Duodenal mucosa (tissue), 2 donors: ENCODE measurements around the gene TSHZ2.

Experiments used
- H3K27ac ChIP-seq: one replicate; pipeline ENCODE4 v1.7.0; 2013; ENCODE audit warnings: low read depth, low read length
- H3K27me3 ChIP-seq, 2 donors: one replicate each; pipeline ENCODE4 v1.7.0; 2013; ENCODE audit warnings: low read length in 2 of 2, control low read depth in 1 of 2; ENCODE audit not compliant: insufficient read depth in 2 of 2, control insufficient read depth in 1 of 2
- H3K36me3 ChIP-seq, 2 donors: one replicate each; pipeline ENCODE4 v1.7.0; 2013; ENCODE audit warnings: low read length in 2 of 2, control low read depth in 1 of 2; ENCODE audit not compliant: insufficient read depth in 2 of 2, control insufficient read depth in 1 of 2
- H3K4me1 ChIP-seq, 2 donors: one replicate each; pipeline ENCODE4 v1.7.0; 2013; ENCODE audit warnings: low read length in 2 of 2, control low read depth in 1 of 2; ENCODE audit not compliant: insufficient read depth in 2 of 2, control insufficient read depth in 1 of 2
- H3K4me3 ChIP-seq, 2 donors: one replicate each; pipeline ENCODE4 v1.7.0; 2013; ENCODE audit warnings: low read length in 2 of 2, low read depth in 1 of 2
- H3K9ac ChIP-seq, 2 donors: one replicate each; pipeline ENCODE4 v1.7.0; 2013; ENCODE audit warnings: low read length in 2 of 2, low read depth in 1 of 2
- H3K9me3 ChIP-seq, 2 donors: one replicate each; pipeline ENCODE4 v1.7.0; 2013; ENCODE audit warnings: low read length in 2 of 2, control low read depth in 1 of 2; ENCODE audit not compliant: control insufficient read depth in 1 of 2

Gene TSHZ2

DNA sequence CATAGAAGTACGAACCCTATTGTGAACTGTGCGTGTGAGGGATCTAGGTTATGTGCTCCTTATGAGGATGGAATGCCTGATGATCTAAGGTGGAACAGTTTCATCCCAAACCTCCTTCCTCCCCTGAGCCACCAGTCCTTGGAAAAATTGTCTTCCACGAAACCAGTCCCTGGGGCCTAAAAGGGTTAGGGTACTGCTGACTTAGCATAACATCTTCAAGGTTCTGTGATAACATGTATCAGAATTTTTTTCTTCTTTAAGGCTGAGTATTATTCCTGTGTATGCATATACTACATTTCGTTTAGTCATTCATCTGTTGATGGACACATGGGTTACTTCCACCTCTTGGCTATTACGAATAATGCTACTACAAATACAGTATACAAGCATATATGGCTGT is 80.2 kb downstream of the TSHZ2 start:
- Histone ChIP-seq H3K36me3 (no peaks in the 10 kb centered on the region), H3K4me1 (no peaks in the 10 kb centered on the region), H3K27ac (no peak overlapping the region), H3K9me3 (peaks cover 0 to 2% of the 10 kb centered on the region in 2 donors), H3K27me3 (no peaks in the 10 kb centered on the region), H3K9ac (no peak overlapping the region), H3K4me3 (no peak overlapping the region)

DNA sequence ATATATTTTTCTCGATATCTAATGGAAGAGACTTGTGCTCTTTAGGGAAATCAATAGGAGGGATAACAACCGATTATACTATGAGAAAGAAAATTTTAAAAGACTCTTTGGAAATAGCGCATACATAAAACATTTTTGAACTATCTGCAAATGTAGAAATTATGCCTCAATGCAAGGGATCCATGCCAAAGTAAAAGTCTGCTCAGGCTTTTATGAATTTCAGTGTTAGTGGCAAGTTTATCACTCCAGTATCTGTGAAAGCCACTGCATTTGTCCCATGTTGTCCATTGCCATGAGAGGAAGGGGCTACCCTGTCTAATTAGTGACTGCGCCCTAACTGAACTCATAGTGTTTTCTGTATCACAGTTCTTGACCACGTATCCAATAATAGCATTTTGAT is 81.4 kb downstream of the TSHZ2 start:
- Histone ChIP-seq H3K27ac (no peak overlapping the region), H3K9ac (no peak overlapping the region), H3K4me1 (no peaks in the 10 kb centered on the region), H3K36me3 (no peaks in the 10 kb centered on the region), H3K27me3 (no peaks in the 10 kb centered on the region), H3K4me3 (no peak overlapping the region), H3K9me3 (no peaks in the 10 kb centered on the region)

DNA sequence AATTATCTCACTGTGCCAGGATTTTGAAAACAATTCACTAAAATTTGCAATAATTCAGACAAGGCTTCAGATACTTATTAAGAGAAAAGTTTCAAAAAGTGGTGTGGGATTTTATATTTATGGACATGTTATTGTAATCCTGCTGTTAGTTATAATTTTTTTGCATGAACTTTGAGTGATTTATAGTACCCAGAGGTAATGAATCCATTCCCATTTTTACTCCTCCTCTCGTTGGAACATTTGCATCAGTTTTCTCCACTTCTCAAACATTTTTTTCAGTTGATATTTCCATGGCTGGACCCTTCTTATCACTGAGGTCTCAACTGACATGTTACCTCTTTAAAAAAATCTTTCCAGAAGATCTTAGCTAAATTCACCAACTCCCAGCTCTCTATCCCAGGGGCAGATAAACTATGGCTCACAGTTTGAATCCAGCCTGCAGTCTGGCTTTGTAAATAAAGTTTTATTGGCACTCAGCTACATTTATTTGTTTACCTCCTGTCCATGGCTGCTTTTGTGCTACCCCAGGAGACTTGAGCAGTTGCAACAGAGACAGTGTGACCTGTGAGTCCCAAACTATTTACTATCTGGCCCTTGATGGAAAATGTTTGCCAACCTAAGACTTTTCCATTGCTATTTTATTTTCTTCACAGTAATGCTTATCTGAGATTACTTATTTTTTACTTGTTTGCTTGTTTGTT is 83.4 kb downstream of the TSHZ2 start:
- no peak overlapping the region for H3K4me3 ChIP-seq
- no peak overlapping the region for H3K27ac ChIP-seq
- no peaks in the 10 kb centered on the region for H3K27me3 ChIP-seq
- no peaks in the 10 kb centered on the region for H3K4me1 ChIP-seq
- H3K9me3 ChIP-seq: no peaks in the 10 kb centered on the region
- H3K36me3 ChIP-seq: no peaks in the 10 kb centered on the region
- H3K9ac ChIP-seq: no peak overlapping the region

DNA sequence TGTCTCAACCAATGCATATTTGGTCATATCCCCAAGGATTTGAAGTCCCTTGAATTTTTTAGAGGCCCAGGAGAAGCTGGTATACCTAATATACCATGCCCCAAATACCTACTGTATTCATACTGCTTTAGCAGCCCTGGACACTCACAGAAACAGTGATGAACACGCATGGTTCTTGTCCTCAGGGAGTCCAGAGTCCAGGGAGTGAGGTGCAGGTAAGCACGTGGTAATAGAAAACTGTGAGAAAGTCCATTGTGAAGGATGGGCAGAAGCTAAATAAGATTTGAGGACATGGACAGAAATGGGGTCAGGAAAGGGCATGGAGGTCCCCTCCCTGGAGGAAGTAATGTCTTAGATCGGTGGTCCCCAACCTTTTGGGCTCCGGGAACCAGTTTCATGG is 85.4 kb downstream of the TSHZ2 start:
- no peak overlapping the region for H3K4me3 ChIP-seq
- no peaks in the 10 kb centered on the region for H3K9me3 ChIP-seq
- no peaks in the 10 kb centered on the region for H3K36me3 ChIP-seq
- no peak overlapping the region for H3K9ac ChIP-seq
- H3K4me1 ChIP-seq: no peaks in the 10 kb centered on the region
- H3K27ac ChIP-seq: no peak overlapping the region
- H3K27me3 ChIP-seq: no peaks in the 10 kb centered on the region

DNA sequence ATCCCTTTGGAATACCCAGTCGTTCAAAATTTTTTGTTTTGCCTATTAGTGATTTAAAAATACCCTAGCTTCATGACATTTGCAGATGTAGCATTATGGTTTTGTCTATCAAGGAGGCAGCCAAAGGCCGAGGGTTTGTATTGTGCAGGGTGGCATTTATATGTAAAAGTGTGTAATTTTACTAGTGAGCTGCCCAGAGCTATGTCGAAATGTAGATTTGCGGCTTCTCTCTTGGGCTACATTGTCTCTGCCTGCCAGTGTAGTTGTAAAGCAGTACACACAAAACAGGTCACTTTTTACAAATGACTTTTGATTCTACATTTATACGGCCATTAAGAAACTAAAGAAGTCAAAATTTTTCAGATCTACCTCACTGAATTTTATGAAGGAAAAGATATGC is 87.7 kb downstream of the TSHZ2 start:
- no peaks in the 10 kb centered on the region for H3K27me3 ChIP-seq
- no peaks in the 10 kb centered on the region for H3K4me1 ChIP-seq
- no peak overlapping the region for H3K27ac ChIP-seq
- no peak overlapping the region for H3K4me3 ChIP-seq
- no peaks in the 10 kb centered on the region for H3K9me3 ChIP-seq
- no peak overlapping the region for H3K9ac ChIP-seq
- H3K36me3 ChIP-seq: no peaks in the 10 kb centered on the region

DNA sequence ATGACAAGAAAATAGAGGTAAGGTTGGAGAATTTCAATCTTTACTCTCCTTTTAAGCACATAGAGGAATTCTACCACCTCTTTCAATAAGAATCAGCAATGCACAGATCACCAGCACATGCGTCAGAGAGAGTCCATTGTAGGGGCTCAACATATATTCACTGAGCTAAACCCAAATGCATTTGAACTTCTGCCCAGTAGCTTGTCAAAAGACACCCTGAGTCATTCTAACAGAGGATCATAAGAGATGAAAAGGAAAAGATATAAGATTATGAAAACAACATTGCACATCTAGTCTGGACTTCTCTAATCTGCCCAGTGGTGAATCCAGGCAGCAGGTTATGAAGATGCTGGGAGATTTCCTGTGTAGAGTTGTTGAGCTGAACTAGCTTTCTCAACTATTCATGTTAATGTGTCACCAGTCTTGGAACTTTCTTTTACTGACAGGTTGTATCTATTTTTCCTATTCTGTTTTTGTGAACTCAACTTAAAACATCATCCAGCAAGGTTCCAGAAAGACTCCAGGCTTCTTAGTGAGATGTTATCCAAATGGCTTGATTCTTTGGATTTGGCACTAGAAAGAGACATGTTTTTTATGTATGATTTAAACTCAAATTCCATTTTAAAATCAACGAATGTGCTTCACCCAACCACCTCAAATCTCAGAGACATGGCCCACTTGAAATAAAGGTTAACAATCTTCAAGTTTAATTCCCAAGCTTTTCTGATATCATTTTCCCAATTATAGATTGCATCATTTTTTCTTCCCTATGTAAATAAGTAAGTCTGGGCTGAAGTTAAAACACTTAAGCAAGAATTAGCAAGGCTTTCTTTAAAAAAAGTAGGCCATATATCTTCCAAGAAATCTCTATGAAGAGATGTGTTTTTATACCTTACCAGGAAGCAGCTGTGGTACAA is 89.3 kb downstream of the TSHZ2 start:
- Histone ChIP-seq H3K4me1 (no peaks in the 10 kb centered on the region), H3K27ac (no peak overlapping the region), H3K4me3 (no peak overlapping the region), H3K9ac (no peak overlapping the region), H3K9me3 (no peaks in the 10 kb centered on the region), H3K36me3 (no peaks in the 10 kb centered on the region), H3K27me3 (no peaks in the 10 kb centered on the region)

DNA sequence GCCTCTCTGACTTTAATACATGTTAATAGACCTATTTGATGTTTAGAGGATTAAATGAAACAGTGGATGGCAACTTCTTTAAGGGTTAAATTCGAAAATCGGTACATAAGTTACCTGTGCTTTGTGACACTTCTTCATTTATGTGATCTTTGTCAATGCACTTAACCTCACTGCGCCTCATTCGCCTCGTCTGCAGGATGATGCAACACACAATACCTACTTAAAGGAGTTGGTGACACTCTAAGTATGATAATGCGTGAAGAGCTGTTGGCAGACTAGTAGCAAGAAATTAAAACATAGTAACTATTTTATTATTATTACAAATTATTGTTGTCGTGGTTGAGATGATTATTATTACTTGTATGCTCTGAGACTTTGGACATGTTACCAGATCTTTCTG is 92.8 kb downstream of the TSHZ2 start:
- Histone ChIP-seq H3K36me3 (no peaks in the 10 kb centered on the region), H3K27me3 (no peaks in the 10 kb centered on the region), H3K9me3 (peaks cover 0 to 2% of the 10 kb centered on the region in 2 donors), H3K27ac (no peak overlapping the region), H3K4me3 (no peak overlapping the region), H3K4me1 (no peaks in the 10 kb centered on the region), H3K9ac (no peak overlapping the region)

DNA sequence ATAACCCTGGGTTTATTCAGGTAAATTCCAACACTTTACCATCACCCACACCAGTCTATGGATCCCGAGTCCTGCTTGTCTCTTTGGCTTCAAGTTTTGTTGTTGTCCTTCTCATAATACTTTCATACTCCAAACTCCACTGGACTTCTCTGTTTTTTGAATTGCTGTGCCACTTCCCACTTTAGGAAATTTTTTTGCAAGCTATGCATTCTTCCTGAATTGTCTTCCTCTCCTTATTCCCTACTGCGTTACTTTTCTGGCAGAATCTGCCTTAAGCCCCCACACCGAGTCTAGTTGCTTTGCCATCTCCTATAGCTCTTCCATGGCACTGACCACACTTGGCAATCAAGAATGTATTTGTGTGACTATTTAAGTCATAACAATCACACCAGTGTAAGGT is 96.1 kb downstream of the TSHZ2 start:
- Histone ChIP-seq H3K4me1 (no peaks in the 10 kb centered on the region), H3K27me3 (no peaks in the 10 kb centered on the region), H3K9ac (no peak overlapping the region), H3K9me3 (peaks cover 0 to 2% of the 10 kb centered on the region in 2 donors), H3K4me3 (no peak overlapping the region), H3K36me3 (no peaks in the 10 kb centered on the region), H3K27ac (no peak overlapping the region)

DNA sequence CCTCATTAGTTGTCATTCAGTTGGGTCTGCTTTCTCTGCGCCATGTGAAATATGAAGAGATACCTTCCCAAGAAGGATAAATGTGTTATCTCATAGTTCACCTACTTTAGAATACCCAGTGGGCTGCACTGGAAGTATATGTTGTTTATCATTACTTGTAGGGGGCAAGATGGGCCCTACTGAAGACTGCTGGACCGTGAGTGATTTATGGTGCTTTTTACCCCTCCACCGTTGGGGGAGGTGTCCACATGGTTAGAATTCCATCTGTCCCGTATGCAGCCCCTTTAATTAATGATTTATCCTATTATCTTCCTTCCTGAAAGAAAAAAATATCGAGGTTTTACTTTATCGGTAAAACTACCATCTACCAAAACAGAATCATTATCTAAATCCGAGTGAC is 97.0 kb downstream of the TSHZ2 start:
- H3K27ac ChIP-seq: no peak overlapping the region
- H3K27me3 ChIP-seq: no peaks in the 10 kb centered on the region
- no peak overlapping the region for H3K9ac ChIP-seq
- H3K4me1 ChIP-seq: no peaks in the 10 kb centered on the region
- H3K4me3 ChIP-seq: no peak overlapping the region
- H3K9me3 ChIP-seq: peaks cover 0 to 2% of the 10 kb centered on the region in 2 donors
- no peaks in the 10 kb centered on the region for H3K36me3 ChIP-seq

DNA sequence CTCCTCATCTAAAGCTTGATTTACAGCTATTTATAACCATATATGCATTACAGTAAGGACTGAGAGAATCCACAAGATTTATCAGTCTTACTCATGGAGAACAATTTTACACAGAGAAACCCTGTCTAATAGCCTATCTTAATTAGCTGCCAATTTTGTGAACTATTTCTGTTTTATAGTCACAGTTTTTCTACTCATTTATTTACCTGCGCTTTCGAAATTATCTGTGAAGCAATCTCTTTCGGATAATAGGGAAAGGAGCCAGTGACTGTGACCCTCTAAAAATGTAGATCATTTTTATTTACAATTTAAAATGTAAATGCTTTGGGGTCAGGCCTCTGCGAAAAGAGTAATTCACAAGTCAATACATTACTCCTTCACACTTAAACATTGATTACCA is 98.1 kb downstream of the TSHZ2 start:
- no peak overlapping the region for H3K27ac ChIP-seq
- no peak overlapping the region for H3K9ac ChIP-seq
- H3K36me3 ChIP-seq: no peaks in the 10 kb centered on the region
- peaks cover 0 to 2% of the 10 kb centered on the region in 2 donors for H3K9me3 ChIP-seq
- H3K4me3 ChIP-seq: no peak overlapping the region
- H3K4me1 ChIP-seq: peaks cover 0 to under 1% of the 10 kb centered on the region in 2 donors
- H3K27me3 ChIP-seq: no peaks in the 10 kb centered on the region
